HepG2 (cell line): ENCODE measurements around the gene DENND1C. TPM values are rescaled to one million over a fixed set of nuclear protein-coding genes. Genes with fewer than 3 reads are reported as not detected.
A peak's percentile ranks its signal among the peaks of the same experiment; 100 is the strongest.

ENCODE experiments used
- AGO1 ChIP-seq: fragments of 200-400 bp; formaldehyde crosslinking; IDR thresholded peaks from 2 replicates; pipeline ENCODE4 v1.6.1; 2017; ENCODE audit warnings: mild to moderate bottlenecking, low read depth, low read length, moderate library complexity; ENCODE audit not compliant: poor library complexity, severe bottlenecking
- ARNTL ChIP-seq: sonication (generic); formaldehyde crosslinking; IDR thresholded peaks from 2 replicates; pipeline ENCODE4 v1.4.0; 2020; ENCODE audit warnings: mild to moderate bottlenecking, missing genetic modification reagents
- CCAR2 ChIP-seq: fragments of 200-400 bp; formaldehyde crosslinking; optimal IDR thresholded peaks from 2 replicates; pipeline ENCODE3; 2018; ENCODE audit warnings: low read depth, mild to moderate bottlenecking, low read length, moderate library complexity
- CEBPG ChIP-seq: IDR thresholded peaks from 2 replicates; pipeline ENCODE4 v1.6.1; 2016
- HHEX ChIP-seq: IDR thresholded peaks from 2 replicates; pipeline ENCODE4 v1.6.1; 2016; ENCODE audit warnings: control low read depth
- KAT8 ChIP-seq: IDR thresholded peaks from 2 replicates; pipeline ENCODE4 v1.6.1; 2016; ENCODE audit warnings: missing genetic modification reagents, missing compliant biosample characterization
- KDM5A ChIP-seq: fragments of 200-600 bp; sonication (generic); IDR thresholded peaks from 2 replicates; pipeline ENCODE4 v1.7.0; 2018; ENCODE audit warnings: antibody characterized with exemption, mild to moderate bottlenecking, low read length, borderline replicate concordance
- MBD4 ChIP-seq: IDR thresholded peaks from 2 replicates; pipeline ENCODE4 v1.6.1; 2012; ENCODE audit warnings: low read length, inconsistent platforms, borderline replicate concordance
- NFRKB ChIP-seq: fragments of 450-650 bp; IDR thresholded peaks from 2 replicates; pipeline ENCODE4 v1.6.1; 2017
- NKX3-1 ChIP-seq: sonication (generic); formaldehyde crosslinking; IDR thresholded peaks from 2 replicates; pipeline ENCODE4 v1.5.0; 2020; ENCODE audit warnings: missing genetic modification reagents
- NR3C1 ChIP-seq: sonication (generic); formaldehyde crosslinking; IDR thresholded peaks from 2 replicates; pipeline ENCODE4 v1.4.0; 2020; ENCODE audit warnings: missing genetic modification reagents
- RBM22 ChIP-seq: fragments of 200-400 bp; formaldehyde crosslinking; optimal IDR thresholded peaks from 2 replicates; pipeline ENCODE3; 2017; ENCODE audit warnings: mild to moderate bottlenecking, low read length, moderate library complexity
- SMARCC2 ChIP-seq: fragments of 450-650 bp; IDR thresholded peaks from 2 replicates; pipeline ENCODE4 v1.6.1; 2017; ENCODE audit warnings: antibody characterized with exemption, mild to moderate bottlenecking
- TBX2 ChIP-seq: sonication (generic); formaldehyde crosslinking; IDR thresholded peaks from 2 replicates; pipeline ENCODE4 v1.5.0; 2020; ENCODE audit warnings: missing genetic modification reagents, mild to moderate bottlenecking, borderline replicate concordance
- ZNF543 ChIP-seq: sonication (generic); formaldehyde crosslinking; IDR thresholded peaks from 2 replicates; pipeline ENCODE4 v1.4.0; 2020; ENCODE audit warnings: mild to moderate bottlenecking, missing genetic modification reagents
- ZNF703 ChIP-seq: sonication (generic); formaldehyde crosslinking; IDR thresholded peaks from 2 replicates; pipeline ENCODE4 v1.5.1; 2020; ENCODE audit warnings: missing genetic modification reagents, mild to moderate bottlenecking, moderate library complexity, borderline replicate concordance
- ZNF773 ChIP-seq: sonication (generic); formaldehyde crosslinking; IDR thresholded peaks from 2 replicates; pipeline ENCODE4 v1.4.0; 2020; ENCODE audit warnings: missing genetic modification reagents, borderline replicate concordance
- polyA plus RNA-seq, 8 experiments: library from polyadenylated mRNA; depleted of rRNA in 3 of 8; stranded (reverse) in 7 of 8; unstranded in 1 of 8; fragments of >200 nt; fragmentation: Illumina TruSeq in 4 of 8; extraction: Trizol in 4 of 8; gene quantifications; 2 replicates each; pipeline versions ENCODE4 v1.2.1 to v1.2.3, GENCODE V29; 2011 to 2016; ENCODE audit warnings: low read depth in 4 of 8, missing spikeins in 1 of 8, mixed read lengths in 1 of 8; ENCODE audit not compliant: insufficient read depth in 1 of 8
- total RNA-seq, 5 experiments: library from RNA; depleted of rRNA; stranded (reverse); fragments of >200 nt; fragmentation: Illumina TruSeq; extraction: Trizol; gene quantifications; 2 replicates each; pipeline ENCODE4 v1.2.3, GENCODE V29; 2016; ENCODE audit warnings: low read depth in 1 of 5
- TF ChIP-seq, protein P1 (sequence below): sonication (generic); formaldehyde crosslinking; IDR thresholded peaks from 2 replicates; pipeline ENCODE4; 2020; ENCODE audit warnings: missing genetic modification reagents, mild to moderate bottlenecking, borderline replicate concordance
- TF ChIP-seq, protein P2 (sequence below): sonication (generic); formaldehyde crosslinking; IDR thresholded peaks from 2 replicates; pipeline ENCODE4 v1.4.0; 2020; ENCODE audit warnings: missing genetic modification reagents
- TF ChIP-seq, protein P3 (sequence below): sonication (generic); formaldehyde crosslinking; IDR thresholded peaks from 2 replicates; pipeline ENCODE4 v1.4.0; 2020; ENCODE audit warnings: missing genetic modification reagents

The DENND1C gene
- total and polyA plus RNA-seq, 2 of the 13 experiments (the other 11 are each of a cell fraction or from before 2014, with no cell fraction given): 0.04 to 0.73 TPM

DNA sequence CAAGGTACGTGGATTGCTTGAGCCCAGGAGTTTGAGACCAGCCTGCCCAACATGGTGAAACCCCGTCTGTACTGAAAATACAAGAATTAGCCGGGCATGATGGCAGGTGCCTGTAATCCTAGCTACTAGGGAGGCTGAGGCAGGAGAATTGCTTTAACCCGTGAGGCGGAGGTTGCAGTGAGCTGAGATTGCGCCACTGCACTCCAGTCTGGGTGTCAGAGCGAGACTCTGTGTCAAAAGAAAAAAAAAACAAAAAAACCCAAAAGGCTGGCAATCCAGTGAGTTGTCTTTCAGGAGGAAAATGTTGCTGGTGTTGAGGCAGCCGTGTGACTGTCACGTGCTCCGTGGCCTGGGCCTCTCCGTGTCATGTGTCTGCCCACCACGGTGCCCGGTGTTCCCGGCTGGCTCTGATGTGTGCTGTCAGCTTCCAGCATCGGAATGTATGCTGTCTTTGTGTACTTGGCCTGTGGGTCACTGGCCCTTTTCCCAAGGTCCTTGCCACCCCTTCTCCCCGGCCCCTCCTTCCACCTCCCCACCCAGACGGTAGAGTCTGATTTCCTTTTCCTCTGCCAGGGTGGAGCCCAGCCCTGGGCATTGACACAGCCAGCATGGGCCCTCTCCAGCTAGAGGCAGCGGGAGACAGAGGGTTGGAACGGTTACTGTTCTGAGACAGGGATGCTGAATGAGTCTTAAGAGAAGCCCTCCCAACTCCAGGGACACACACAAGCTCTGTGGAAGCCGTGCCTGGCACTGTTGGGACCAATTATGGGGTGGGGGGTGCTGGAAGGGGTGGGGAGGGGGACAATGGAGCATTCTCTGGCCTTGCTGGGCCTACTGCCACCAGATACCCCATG, 27.8 kb upstream of the DENND1C start (continued):
- TF ChIP-seq, protein P1, sequence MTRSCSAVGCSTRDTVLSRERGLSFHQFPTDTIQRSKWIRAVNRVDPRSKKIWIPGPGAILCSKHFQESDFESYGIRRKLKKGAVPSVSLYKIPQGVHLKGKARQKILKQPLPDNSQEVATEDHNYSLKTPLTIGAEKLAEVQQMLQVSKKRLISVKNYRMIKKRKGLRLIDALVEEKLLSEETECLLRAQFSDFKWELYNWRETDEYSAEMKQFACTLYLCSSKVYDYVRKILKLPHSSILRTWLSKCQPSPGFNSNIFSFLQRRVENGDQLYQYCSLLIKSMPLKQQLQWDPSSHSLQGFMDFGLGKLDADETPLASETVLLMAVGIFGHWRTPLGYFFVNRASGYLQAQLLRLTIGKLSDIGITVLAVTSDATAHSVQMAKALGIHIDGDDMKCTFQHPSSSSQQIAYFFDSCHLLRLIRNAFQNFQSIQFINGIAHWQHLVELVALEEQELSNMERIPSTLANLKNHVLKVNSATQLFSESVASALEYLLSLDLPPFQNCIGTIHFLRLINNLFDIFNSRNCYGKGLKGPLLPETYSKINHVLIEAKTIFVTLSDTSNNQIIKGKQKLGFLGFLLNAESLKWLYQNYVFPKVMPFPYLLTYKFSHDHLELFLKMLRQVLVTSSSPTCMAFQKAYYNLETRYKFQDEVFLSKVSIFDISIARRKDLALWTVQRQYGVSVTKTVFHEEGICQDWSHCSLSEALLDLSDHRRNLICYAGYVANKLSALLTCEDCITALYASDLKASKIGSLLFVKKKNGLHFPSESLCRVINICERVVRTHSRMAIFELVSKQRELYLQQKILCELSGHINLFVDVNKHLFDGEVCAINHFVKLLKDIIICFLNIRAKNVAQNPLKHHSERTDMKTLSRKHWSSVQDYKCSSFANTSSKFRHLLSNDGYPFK (CRISPR knock-in tag): no peak
- TF ChIP-seq CEBPG (0 out of 2 replicates have a peak, but pooled peaks have one; percentile 25), KDM5A (no peak), KAT8 (CRISPR knock-in tag) (peak; percentile 72), TBX2 (no peak), AGO1 (no peak), CCAR2 (no peak), SMARCC2 (no peak), MBD4 (no peak), NFRKB (no peak), ZNF773 (no peak), ZNF543 (CRISPR knock-in tag) (no peak), RBM22 (no peak), ARNTL (CRISPR knock-in tag) (peak; percentile 81), NR3C1 (CRISPR knock-in tag) (no peak), HHEX (CRISPR knock-in tag) (no peak), NKX3-1 (no peak), ZNF703 (CRISPR knock-in tag) (no peak)
- TF ChIP-seq, protein P2, sequence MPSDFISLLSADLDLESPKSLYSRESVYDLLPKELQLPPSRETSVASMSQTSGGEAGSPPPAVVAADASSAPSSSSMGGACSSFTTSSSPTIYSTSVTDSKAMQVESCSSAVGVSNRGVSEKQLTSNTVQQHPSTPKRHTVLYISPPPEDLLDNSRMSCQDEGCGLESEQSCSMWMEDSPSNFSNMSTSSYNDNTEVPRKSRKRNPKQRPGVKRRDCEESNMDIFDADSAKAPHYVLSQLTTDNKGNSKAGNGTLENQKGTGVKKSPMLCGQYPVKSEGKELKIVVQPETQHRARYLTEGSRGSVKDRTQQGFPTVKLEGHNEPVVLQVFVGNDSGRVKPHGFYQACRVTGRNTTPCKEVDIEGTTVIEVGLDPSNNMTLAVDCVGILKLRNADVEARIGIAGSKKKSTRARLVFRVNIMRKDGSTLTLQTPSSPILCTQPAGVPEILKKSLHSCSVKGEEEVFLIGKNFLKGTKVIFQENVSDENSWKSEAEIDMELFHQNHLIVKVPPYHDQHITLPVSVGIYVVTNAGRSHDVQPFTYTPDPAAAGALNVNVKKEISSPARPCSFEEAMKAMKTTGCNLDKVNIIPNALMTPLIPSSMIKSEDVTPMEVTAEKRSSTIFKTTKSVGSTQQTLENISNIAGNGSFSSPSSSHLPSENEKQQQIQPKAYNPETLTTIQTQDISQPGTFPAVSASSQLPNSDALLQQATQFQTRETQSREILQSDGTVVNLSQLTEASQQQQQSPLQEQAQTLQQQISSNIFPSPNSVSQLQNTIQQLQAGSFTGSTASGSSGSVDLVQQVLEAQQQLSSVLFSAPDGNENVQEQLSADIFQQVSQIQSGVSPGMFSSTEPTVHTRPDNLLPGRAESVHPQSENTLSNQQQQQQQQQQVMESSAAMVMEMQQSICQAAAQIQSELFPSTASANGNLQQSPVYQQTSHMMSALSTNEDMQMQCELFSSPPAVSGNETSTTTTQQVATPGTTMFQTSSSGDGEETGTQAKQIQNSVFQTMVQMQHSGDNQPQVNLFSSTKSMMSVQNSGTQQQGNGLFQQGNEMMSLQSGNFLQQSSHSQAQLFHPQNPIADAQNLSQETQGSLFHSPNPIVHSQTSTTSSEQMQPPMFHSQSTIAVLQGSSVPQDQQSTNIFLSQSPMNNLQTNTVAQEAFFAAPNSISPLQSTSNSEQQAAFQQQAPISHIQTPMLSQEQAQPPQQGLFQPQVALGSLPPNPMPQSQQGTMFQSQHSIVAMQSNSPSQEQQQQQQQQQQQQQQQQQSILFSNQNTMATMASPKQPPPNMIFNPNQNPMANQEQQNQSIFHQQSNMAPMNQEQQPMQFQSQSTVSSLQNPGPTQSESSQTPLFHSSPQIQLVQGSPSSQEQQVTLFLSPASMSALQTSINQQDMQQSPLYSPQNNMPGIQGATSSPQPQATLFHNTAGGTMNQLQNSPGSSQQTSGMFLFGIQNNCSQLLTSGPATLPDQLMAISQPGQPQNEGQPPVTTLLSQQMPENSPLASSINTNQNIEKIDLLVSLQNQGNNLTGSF (CRISPR knock-in tag): no peak
- TF ChIP-seq, protein P3, sequence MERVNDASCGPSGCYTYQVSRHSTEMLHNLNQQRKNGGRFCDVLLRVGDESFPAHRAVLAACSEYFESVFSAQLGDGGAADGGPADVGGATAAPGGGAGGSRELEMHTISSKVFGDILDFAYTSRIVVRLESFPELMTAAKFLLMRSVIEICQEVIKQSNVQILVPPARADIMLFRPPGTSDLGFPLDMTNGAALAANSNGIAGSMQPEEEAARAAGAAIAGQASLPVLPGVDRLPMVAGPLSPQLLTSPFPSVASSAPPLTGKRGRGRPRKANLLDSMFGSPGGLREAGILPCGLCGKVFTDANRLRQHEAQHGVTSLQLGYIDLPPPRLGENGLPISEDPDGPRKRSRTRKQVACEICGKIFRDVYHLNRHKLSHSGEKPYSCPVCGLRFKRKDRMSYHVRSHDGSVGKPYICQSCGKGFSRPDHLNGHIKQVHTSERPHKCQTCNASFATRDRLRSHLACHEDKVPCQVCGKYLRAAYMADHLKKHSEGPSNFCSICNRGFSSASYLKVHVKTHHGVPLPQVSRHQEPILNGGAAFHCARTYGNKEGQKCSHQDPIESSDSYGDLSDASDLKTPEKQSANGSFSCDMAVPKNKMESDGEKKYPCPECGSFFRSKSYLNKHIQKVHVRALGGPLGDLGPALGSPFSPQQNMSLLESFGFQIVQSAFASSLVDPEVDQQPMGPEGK: peak; percentile 44; the same call in 1 of the 2 replicates
